HG03066 (cell line): Measurements from ENCODE around the gene GTF3C1.

Experiments used
- ATAC-seq: cut with Tn5 transposase; IDR thresholded peaks from one replicate; pipeline ENCODE4 v1.9.1; 2021; ENCODE audit warnings: low read depth; ENCODE audit not compliant: unreplicated experiment

The GTF3C1 gene

DNA sequence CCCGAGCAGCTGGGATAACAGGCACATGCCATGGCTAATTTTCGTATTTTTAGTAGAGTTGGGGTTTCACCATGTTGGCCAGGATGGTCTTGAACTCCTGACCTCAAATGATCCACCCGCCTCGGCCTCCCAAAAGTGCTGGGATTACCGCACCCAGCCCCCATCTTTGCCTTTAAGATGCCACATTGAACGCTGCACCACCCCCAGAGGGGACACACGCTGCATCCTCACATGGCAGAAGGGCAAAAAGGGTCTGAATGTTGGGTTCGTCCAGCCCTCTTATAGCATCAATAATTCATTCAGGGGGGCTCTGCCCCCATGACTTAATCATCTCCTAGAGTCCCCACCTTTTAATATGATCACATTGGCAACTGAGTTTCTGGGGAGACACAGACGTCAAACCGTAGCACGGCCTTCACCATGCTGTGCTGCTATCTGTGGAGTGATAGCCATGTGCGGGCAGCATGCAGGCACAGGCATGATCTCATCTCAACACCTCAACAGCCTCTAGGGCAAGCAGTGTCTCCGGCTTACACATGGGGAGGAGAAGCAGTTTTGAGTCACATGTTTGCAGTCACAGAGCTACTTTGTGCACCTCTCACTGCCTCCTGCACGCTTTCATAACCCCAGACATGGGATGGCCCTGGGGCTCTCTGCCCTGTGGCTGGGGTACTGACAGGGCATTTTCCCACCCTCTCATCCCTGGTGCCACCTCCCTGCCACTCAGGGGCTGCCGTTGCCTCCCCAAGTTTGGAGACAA, 117.8 kb downstream of the GTF3C1 start:
- no peak for ATAC-seq

DNA sequence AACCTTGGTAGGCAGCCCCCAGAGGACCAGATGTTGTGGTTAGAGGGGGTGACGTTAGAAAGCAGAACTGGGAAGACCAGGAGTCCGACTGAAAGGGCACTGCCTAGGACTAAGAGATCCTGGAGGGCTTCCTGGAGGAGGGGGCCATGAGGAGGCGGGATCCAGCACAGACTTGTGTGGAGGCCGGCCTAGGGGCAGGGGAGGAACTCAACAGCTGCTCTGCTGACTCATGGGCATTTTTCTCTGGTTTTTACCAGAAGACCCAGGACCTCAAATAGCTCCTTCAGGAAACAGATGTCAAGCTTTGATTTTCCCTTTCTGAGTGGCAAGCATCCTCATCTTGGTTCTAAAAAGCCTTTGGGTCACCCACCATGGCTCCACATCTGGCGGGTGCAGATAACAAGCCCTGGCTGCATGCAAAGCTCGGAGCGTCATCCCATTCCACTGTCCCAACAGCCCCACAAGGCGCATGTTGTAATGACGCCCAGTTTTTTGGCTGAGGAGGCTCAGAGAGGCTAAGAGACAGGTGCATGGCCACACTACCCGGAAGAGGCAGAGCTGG, 118.7 kb downstream of the GTF3C1 start:
- ATAC-seq = no peak

DNA sequence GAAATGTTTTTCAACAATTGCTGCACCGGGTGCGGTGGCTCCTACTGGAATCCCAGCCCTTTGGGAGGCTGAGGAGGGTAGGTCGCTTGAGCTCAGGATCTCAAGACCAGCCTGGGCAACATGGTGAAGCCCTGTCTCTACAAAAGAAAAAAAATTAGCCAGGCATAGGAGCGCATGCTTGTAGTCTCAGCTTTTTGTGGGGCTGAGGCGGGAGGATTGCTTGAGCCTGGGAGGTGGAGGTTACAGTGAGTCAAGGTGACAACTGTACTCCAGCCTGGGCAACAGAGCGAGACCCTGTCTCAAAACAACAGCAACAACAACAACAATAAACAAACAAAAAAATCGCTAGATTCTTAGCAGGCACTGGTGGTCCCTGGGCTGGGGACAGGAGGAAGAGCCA, 119.2 kb downstream of the GTF3C1 start:
- no peak for ATAC-seq

DNA sequence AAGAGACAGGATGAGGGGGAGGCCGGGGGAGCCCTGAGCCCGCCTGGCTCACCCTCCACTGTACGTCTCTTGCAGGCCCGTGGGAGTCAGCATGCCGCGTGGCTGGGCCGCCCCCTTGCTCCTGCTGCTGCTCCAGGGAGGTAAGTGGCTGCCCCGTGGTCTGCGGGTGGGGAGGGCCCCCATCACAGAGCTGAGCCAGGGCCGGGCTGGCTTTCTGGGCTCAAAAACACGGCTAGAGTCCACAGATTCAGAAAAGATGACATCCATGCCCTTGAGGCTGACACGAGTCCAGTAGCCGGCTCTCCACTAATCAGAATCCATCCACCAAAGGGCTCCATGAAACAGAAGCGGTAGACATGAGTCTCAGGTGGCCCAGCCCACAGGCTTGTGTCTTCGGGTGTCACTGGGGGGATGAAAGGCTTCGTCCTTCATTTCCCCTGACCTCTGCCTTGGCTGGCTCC, 119.7 kb downstream of the GTF3C1 start:
- no peak for ATAC-seq

DNA sequence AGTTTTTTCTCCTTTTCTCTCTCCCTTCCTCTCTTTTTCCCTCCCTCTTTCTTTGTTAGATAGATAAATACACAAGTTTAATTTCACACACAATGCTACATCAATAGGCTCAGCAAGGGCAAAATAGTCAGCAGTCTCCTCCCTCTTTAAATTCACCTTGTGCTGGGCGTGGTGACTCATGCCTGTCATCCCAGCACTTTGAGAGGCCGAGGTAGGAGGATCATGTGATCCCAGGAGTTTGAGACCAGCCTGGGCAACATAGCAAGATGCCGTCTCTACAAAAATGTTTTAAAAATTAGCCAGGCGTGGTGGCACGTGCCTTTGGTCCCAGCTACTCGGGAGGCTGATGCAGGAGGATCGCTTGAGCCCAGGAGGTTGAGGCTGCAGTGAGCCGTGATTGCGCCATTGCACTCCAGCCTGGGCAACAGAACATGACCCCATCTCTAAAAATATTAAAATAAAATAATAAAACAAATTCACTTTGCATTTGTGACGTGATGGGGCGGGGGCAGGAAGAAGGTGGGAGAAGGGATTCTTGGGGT, 120.3 kb downstream of the GTF3C1 start:
- ATAC-seq = no peak

DNA sequence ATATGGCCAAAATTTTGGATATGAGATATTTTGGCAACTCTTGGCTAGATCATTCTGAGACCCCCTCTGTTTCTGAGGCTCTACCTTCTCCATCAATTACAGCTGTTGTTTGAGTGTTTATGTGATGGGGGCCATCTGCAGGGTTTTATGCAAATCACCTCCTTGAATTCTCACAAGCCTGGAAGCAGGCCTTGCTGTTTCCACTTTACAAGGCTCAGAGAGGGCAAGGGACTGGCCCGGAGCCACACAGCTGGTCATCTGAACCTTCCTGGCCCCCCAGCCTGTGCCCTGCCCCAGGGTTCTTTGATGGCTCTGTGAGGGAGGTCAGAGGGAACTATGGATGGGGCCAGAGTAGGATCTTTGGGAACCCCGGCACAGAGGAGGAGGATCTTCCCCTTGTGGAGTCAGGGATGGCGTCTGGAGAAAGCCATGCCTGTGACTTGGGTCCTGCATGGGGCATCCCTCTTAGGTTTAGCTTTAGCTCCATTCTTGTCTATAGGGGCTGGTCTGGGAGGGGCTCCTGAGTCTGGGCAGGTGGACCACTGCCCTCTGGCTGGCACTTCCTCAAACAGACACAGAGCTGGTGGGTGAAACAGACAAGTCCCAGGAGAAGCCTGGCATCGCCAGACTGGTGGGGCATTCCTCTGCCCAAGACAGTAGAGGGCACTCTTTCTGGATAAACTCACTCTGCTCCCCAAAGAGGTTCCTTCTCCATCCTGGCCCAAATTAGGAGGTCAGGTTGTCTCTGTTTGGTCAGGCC, 121.5 kb downstream of the GTF3C1 start:
- no peak for ATAC-seq

DNA sequence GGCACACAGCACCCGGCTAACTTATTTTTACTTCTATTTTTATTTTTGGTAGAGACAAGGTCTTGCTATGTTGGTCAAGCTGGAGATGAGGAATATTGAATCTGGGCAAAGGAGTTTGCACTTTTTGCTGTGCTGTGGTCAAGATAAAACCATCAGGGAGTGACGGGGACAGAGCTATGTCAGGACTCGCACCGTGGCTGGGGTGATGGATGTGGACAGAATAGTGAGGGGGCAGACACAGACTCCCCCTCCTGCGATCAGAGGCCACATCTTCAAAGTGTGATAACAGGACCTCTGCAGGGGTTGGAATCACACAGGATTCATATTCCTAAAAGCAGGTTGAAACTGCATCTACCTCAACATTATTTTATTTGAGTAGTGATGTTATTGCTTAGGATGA, 122.2 kb downstream of the GTF3C1 start:
- no peak for ATAC-seq

DNA sequence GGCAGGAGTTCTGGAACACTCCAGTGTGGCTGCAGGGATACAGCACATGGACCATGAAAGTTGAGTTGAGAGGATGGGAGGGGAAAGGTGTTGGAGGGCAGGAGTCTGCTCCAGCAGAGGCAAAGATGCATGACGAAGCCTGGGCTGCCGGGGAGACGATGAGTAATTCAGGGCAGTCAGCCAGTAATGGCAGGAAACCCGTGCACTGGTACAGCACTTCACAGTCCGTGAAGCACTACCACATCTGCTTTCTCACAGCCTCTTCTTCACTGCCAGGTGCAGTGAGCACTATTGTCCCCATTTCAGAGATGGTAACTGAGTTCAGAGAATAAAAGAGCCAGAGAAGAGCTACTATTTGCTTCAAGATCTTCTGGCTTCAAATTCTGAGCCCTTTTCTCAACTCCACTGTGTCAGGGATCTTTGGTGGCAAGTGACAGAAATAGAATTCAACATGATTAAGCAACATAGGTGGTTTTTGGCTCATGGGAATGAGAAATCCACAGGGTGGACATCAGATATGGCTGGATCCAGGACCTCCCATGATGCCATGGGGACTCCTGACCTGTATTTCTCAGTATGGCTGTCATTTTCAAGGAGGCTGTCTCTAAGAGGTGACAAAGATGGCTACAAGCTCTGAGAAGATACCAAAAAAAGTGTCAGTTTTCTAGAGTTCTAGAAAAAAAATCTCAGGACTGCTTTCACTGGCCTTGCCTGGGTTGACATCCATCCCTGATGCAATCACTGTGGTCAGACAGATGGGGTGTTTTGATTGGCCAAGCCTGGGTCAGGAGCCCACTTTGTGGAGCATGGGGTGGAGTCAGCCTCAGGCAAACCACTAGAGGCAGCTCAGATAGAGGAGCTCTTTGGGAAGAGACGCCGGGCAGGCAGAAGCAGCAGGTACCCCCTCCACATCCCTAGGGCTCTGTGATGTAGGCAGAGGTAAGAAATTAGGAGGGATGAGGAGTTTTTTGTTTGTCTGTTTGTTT, 123.0 kb downstream of the GTF3C1 start:
- peak; percentile 75 for ATAC-seq

DNA sequence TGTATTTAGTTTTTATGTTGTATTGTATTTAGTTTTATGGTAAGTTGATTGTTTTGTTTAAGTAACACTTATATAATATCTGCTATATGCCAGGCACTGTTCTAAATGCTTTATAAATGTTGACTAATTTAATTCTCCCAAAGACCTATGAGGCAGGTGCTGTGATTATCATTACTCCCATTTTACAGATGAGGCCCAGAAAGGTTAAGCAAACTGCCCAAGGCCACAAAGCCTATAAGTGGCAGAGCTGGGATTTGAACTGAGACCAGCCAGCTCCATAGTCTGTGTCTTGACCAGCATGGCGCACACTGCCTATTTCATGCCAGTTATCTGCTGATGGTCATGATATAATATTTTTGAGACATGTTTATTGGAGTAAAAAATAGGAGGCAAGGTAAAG, 123.8 kb downstream of the GTF3C1 start:
- no peak for ATAC-seq

DNA sequence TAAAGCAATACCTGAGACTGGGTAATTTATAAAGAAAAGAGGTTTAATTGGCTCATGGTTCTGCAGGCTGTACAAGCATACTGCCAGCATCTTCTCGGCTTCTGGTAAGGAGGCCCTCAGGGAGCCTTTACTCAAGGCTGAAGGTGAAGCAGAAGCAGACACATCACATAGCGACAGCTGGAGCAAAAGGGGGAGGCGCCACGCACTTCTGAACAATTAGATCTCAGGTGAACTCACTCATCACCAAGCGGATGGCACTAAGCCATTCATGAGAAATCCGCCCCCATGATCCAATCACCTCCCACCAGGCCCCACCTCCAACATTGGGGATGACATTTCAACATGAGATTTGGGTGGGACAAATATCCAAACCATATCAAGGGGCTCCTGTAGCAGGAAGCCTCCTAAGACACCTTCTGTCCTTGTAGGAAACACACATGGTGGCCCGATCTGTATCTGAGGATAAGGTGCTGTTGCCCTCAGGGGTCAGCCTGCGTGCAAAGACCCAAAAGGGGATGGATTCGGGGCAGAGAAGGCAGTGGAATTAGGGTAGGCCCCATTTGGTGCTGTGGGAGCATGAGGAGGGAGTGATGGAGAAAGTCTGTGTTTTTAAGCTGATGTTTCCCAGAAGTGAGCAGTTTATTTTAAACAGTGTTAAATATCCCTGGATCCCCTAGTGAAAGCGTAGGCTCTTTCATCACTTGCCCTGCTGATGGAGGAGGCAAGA, 124.8 kb downstream of the GTF3C1 start:
- ATAC-seq = no peak

DNA sequence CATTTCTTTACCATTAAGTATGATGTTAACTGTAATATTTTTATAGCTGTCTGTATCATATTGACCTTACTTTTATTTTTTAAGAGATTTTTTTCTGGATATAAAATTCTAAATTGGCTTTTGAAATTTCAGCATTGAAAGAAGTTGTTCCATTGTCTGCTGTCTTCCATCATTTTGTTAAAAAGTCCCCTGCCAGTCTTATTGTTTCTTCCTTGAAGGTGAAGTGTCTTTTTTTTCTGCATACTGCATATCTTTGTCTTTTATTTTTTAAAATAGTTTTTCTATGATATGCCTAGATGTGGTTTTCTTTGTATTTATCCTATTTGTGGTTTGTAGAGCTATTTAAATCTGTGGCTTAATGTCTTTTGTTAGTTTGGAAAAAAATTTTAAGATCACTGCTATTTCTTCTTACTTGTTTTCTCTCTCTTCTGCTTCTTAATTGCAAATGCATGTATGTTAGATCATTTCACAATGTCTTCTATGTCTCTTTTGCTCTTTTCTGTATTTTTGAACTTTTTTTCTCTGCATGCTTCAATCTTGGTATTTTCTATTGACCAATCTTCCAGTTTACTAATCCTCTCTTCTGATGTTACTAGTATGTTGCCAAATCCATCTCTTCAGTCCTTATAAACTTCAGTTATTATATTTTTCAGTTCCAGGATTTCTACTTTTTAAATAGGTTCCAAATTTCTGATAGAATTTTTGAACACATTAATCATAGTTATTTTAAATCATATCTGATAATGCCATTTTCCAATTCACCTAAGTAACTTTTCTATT, 127.6 kb downstream of the GTF3C1 start:
- no peak for ATAC-seq

DNA sequence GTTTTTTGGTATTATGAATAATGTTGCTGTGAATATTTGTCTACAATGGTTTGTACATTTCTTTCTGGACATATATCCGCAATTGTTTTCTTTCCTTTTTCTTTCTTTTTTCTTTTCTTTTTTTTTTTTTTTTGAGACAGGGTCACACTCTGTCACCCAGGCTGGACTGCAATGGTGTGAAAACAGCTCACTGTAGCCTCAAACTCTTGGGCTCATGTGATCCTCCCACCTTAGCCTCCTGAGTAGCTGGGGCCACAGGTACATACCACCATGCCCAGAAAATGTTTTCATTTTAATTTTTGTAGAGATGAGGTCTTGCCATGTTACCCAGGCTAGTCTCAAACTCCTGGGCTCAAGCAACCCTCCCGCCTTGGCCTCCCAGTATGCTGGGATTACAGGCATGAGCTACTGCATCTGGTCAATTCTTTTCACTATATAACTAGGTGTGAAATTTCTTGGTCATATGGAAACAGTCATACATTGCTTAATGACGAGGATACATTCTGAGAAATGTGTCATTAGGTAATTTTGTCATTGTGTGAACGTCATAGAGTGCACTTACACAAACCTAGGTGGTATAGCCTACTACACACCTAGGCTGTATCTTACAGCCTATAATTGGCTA, 132.6 kb downstream of the GTF3C1 start:
- no peak for ATAC-seq

DNA sequence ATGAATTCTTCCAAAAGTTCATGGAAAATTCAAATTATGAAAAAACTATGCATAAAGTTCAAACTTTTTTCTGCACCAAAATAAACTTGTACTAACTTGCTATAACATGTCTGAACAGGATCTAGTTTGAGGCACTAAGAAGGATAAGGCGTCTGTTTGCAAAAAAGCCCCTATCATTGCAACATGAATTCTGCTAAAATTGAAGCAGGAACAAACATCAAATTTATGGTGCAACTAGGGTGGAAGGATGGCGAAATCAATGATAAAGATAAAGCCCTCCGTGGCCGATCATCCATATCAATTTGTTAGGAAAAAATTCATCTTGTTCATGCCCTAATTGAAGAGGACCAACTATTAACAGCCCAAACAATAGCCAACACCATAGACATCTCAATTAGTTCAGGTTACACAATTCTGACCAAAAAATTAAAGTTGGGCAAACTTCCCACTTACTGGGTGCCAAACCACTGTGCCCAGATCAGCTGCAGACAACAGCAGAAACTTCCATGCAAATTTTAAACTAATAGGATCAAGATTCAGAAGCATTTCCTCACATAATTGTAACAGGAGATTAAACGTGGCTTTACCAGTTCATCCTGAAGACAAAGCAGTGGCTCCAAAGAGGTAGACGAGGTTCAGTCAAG, 134.8 kb downstream of the GTF3C1 start:
- no peak for ATAC-seq

DNA sequence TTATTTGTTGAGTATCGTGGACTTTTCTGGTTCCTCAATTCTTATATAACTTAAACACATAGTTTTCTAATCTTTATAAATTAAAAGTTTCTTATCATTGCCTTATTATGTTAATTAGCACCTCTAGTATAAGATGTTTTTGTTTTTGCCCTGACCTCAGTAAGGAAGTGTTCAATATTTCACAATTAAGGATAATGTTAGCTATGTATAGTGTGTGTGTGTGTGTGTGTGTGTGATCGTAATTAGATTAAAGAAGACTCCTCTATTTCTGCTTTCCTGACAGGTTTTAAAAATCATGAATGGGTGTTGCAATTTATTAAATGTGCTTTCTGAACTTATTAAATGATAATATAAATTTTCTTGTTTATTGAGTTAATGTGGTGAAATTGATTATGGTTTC, 135.8 kb downstream of the GTF3C1 start:
- ATAC-seq = no peak

DNA sequence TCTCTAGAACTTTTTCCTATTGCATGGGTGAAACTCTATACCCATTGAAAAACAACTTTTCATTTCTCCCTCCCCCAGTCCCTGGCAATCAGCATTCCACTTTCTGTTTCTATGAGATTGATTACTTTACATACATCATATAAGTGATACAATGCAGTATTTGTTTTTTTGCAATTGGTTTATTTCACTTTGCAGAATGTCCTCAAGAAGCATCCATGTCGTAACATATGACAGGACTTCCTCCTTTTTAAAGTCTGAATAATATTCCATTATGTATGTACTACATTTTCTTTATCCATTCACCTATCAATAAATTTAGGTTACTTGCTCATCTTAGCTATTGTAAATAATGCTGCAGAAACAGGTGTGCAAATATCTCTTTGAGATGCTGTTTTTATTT, 139.0 kb downstream of the GTF3C1 start:
- no peak for ATAC-seq
